HG03342 (cell line): Measurements from ENCODE around the gene TRERF1.

ENCODE experiments used
- ATAC-seq: cut with Tn5 transposase; IDR thresholded peaks from one replicate; pipeline ENCODE4 v1.9.1; 2021; ENCODE audit warnings: mild to moderate bottlenecking, moderate library complexity; ENCODE audit not compliant: unreplicated experiment

Gene TRERF1

GRCh38 chr6:42368181-42368580 lies 83.5 kb downstream of the TRERF1 start:
- ATAC-seq = no peak

GRCh38 chr6:42367353-42368011 lies 84.2 kb downstream of the TRERF1 start:
- peak; percentile 67 for ATAC-seq

GRCh38 chr6:42366999-42367352 lies 84.8 kb downstream of the TRERF1 start:
- no peak for ATAC-seq

GRCh38 chr6:42366011-42366705 lies 85.6 kb downstream of the TRERF1 start:
- no peak for ATAC-seq

GRCh38 chr6:42365021-42365420 lies 86.7 kb downstream of the TRERF1 start:
- ATAC-seq = no peak

GRCh38 chr6:42363926-42364849 lies 87.5 kb downstream of the TRERF1 start:
- no peak for ATAC-seq

- no peak for ATAC-seq
These were observed 90.7 kb downstream of the TRERF1 start for GRCh38 chr6:42361036-42361435.

GRCh38 chr6:42359021-42359420 lies 92.7 kb downstream of the TRERF1 start:
- no peak for ATAC-seq

GRCh38 chr6:42355416-42355815 lies 96.3 kb downstream of the TRERF1 start:
- no peak for ATAC-seq

- ATAC-seq = no peak
These were observed 97.0 kb downstream of the TRERF1 start for GRCh38 chr6:42354702-42355101.

- no peak for ATAC-seq
These were observed 98.7 kb downstream of the TRERF1 start for GRCh38 chr6:42352856-42353564.

- no peak for ATAC-seq
These were observed 100.8 kb downstream of the TRERF1 start for GRCh38 chr6:42350911-42351310.

GRCh38 chr6:42349753-42350511 lies 101.8 kb downstream of the TRERF1 start:
- ATAC-seq = no peak

- ATAC-seq = no peak
These were observed 104.3 kb downstream of the TRERF1 start for GRCh38 chr6:42347456-42347855.

- no peak for ATAC-seq
These were observed 105.9 kb downstream of the TRERF1 start for GRCh38 chr6:42345696-42346416.

- no peak for ATAC-seq
These were observed 107.0 kb downstream of the TRERF1 start for GRCh38 chr6:42344756-42345155.

GRCh38 chr6:42341771-42342553 lies 109.8 kb downstream of the TRERF1 start:
- no peak for ATAC-seq

GRCh38 chr6:42341221-42341620 lies 110.5 kb downstream of the TRERF1 start:
- no peak for ATAC-seq

- ATAC-seq = no peak
These were observed 111.2 kb downstream of the TRERF1 start for GRCh38 chr6:42340511-42340910.
